Fibroblast of the aortic adventitia (primary cell): ENCODE measurements around the gene SCUBE3. TPM values are rescaled to one million over a fixed set of nuclear protein-coding genes. Genes with fewer than 3 reads are reported as not detected.
A peak's percentile ranks its signal among the peaks of the same experiment; 100 is the strongest.

ENCODE experiments used
- DNase-seq: peaks from one replicate; pipeline ENCODE4 v3.0.0-alpha.2; 2010; ENCODE audit warnings: low read depth
- H3K4me3 ChIP-seq: 2 replicates; pipeline ENCODE4 v1.5.1; 2011; ENCODE audit warnings: low read depth, mild to moderate bottlenecking, control low read depth, low read length, moderate library complexity
- CTCF ChIP-seq: IDR thresholded peaks from 2 replicates; pipeline ENCODE4 v1.5.1; 2011; ENCODE audit warnings: mild to moderate bottlenecking, low read length, control low read depth, inconsistent platforms; ENCODE audit not compliant: insufficient read depth
- total RNA-seq: library from RNA; depleted of rRNA; stranded (reverse); fragments of >200 nt; gene quantifications from 2 replicates; pipeline ENCODE4 v1.2.3, GENCODE V29; 2012; ENCODE audit warnings: low replicate concordance

Gene SCUBE3
- total RNA-seq, 1 donor = 10.0 TPM

- TF ChIP-seq CTCF = no peak
- no peak overlapping the region for H3K4me3 ChIP-seq
- no peak for DNase-seq
Observed at GRCh38 chr6:35223396-35223795, 9.6 kb downstream of the SCUBE3 start.

- TF ChIP-seq CTCF = no peak
- no peak overlapping the region for H3K4me3 ChIP-seq
- DNase-seq = no peak
Observed at GRCh38 chr6:35224720-35225119, 11.0 kb downstream of the SCUBE3 start.

- H3K4me3 ChIP-seq = no peak overlapping the region
- no peak for DNase-seq
- TF ChIP-seq CTCF = no peak
Observed at GRCh38 chr6:35228481-35228880, 14.7 kb downstream of the SCUBE3 start.

- DNase-seq = no peak
- H3K4me3 ChIP-seq = no peak overlapping the region
- TF ChIP-seq CTCF = no peak
Observed at GRCh38 chr6:35229304-35229703, 15.5 kb downstream of the SCUBE3 start.

- DNase-seq = no peak
- no peak for TF ChIP-seq CTCF
Observed at GRCh38 chr6:35230498-35230897, 16.7 kb downstream of the SCUBE3 start.

GRCh38 chr6:35230950-35231349, 17.2 kb downstream of the SCUBE3 start:
- peak; percentile 43 for DNase-seq
- TF ChIP-seq CTCF = no peak

More at GRCh38 chr6:35230498-35230897, 16.7 kb downstream of the SCUBE3 start:
- no peak overlapping the region for H3K4me3 ChIP-seq

GRCh38 chr6:35231563-35231962, 17.8 kb downstream of the SCUBE3 start:
- no peak overlapping the region for H3K4me3 ChIP-seq
- no peak for TF ChIP-seq CTCF
- DNase-seq = no peak

More at GRCh38 chr6:35230950-35231349, 17.2 kb downstream of the SCUBE3 start:
- no peak overlapping the region for H3K4me3 ChIP-seq
